Activated CD8-positive, alpha-beta memory T cell treated with anti-CD3 and anti-CD28 coated beads, Interleukin-2, amount 50 U/mL, for 24 hours (primary cell): ENCODE results near the gene C10orf95.
"Not testable (repeated sequence)": the region's sequence is repeated elsewhere in the genome, so short reads cannot be mapped to it uniquely, and the experiment has no call there.

Source experiments
- DNase-seq: peaks from one replicate; pipeline ENCODE4 v3.0.0-alpha.2; 2020; ENCODE audit errors: extremely low read depth

C10orf95 gene

DNA sequence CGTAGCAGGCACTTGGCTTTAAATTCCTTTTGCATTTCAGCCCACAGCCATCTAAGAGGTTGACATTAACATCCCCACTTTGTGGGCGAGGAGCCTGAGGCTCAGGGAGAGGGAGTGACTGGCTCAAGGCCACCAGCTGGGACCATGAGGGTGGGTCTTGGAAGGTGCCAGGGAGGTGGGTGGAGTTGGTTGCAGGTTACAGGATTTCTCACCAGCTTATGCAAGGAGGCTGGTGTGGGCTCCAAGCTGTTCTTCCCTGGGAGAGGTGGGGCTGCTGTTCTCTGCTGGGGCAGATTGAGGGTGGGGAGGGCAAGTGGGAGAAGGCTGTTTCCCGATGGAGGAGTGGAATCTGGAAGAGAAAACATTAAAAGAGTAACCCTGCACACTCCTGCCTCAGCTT is 14.1 kb upstream of the C10orf95 start:
- no peak for DNase-seq

GRCh38 chr10:102463983-102464382 is 12.6 kb upstream of the C10orf95 start:
- no peak for DNase-seq

DNA sequence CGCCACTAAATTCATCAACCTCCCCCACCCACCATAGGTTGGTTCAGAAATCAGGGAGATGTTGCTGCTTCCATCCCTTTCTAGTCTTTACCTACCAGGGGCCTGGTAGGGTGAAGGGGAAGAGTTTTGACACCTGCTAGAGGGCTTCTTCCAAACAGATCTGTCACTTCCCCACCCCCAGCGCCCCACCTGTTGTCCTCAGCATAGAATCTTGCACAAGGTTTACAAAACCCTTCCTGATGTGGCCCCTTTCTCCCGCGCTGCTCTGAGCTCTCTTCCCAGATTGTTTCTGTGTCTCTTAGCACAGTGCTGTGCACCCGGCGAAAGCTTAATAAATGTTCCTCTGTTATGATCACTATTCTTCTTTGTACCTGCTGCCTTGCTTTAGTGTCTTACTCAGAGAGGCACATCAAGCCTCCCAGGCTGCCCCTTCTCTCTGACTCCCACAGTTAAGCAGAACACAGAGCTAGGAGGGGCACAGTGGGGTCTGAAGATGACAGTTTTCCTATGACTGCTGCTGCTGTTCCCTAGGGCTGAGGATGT is 11.2 kb upstream of the C10orf95 start:
- no peak for DNase-seq

GRCh38 chr10:102461187-102462054 is 10.1 kb upstream of the C10orf95 start:
- DNase-seq: peak; percentile 85

- no peak for DNase-seq
Measured at GRCh38 chr10:102460836-102461186, 9.5 kb upstream of the C10orf95 start.

DNA sequence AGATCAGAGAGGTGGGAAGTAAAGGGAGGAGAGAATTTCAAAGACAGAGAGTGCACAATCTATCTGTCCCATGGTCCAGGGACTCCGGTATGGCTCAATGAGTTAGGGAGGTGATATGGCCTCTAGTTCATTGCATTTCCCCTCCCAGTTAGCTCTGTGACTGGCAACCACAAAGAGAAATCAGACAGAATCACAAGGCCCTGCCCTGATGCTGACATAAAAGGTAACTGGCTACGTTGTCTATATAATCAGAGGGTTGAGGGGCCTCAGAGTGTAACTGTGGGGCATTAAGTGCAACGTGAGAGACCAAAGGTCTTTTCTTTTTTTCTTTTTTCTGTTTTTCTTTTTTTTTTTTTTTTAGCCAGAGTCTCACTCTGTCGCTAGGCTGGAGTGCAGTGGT is 7.3 kb upstream of the C10orf95 start:
- no peak for DNase-seq

- DNase-seq: no peak
Measured at GRCh38 chr10:102457591-102458150, 6.3 kb upstream of the C10orf95 start.

GRCh38 chr10:102455893-102456471 is 4.6 kb upstream of the C10orf95 start:
- DNase-seq: no peak

DNA sequence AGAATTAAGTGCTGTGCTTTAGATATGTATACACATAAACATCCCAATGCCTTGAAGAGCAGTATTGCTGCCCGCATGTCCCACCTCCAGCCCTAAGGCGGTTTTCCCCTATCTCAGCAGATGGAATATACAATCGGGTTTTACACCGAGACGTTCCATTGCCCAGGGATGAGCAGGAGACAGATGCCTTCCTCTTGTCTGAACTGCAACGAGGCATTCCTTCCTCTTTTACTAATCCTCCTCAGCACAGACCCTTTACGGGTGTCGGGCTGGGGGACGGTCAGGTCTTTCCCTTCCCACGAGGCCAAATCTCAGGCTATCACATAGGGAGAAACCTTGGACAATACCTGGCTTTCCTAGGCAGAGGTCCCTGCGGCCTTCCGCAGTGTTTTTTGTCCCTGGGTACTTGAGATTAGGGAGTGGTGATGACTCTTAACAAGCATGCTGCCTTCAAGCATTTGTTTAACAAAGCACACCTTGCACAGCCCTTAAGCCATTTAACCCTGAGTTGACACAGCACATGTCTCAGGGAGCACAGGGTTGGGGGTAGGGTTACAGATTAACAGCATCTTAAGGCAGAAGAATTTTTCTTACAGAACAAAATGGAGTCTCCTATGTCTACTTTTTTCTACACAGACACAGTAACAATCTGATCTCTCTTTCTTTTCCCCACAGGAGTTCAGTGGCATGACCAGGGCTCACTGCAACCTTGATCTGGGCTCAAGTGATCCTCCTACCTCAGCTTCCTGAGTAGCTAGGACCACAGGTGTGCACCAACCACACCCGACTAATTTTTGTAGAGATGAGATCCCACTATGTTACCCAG is 3.5 kb upstream of the C10orf95 start:
- DNase-seq: not testable (repeated sequence)

GRCh38 chr10:102453502-102453901 is 2.2 kb upstream of the C10orf95 start:
- DNase-seq: no peak

- DNase-seq: peak; percentile 35
Measured at GRCh38 chr10:102452672-102453340, 1.5 kb upstream of the C10orf95 start.

GRCh38 chr10:102450374-102451104 is 804 bp downstream of the C10orf95 start:
- peak; percentile 44 for DNase-seq

GRCh38 chr10:102450124-102450373 is 1.3 kb downstream of the C10orf95 start:
- DNase-seq: no peak

- DNase-seq: peak; percentile 65
Measured at GRCh38 chr10:102449321-102450123, 1.8 kb downstream of the C10orf95 start.

GRCh38 chr10:102444851-102445250 is 6.5 kb downstream of the C10orf95 start:
- no peak for DNase-seq

- DNase-seq: no peak
Measured at GRCh38 chr10:102438374-102438773, 13.0 kb downstream of the C10orf95 start.

DNA sequence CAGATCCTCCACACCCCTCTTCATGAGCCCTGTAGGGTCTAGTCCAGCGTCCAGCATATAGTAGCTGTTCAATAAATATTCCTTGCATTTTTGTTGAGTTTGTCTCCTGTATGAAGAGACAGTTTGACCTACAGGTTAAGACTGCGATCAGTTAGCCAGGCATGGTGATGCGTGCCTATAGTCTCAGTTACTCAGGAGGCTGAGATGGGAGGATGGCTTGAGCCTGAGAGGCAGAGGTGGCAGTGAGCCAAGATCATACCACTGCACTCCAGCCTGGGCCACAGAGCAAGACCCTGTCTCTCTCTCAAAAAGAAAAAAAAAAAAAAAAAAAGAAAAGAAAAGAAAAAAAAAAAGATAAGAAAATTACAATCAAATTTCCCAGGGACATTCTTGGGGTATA is 13.8 kb downstream of the C10orf95 start:
- DNase-seq: no peak

- no peak for DNase-seq
Measured at GRCh38 chr10:102436312-102436711, 15.0 kb downstream of the C10orf95 start.

DNA sequence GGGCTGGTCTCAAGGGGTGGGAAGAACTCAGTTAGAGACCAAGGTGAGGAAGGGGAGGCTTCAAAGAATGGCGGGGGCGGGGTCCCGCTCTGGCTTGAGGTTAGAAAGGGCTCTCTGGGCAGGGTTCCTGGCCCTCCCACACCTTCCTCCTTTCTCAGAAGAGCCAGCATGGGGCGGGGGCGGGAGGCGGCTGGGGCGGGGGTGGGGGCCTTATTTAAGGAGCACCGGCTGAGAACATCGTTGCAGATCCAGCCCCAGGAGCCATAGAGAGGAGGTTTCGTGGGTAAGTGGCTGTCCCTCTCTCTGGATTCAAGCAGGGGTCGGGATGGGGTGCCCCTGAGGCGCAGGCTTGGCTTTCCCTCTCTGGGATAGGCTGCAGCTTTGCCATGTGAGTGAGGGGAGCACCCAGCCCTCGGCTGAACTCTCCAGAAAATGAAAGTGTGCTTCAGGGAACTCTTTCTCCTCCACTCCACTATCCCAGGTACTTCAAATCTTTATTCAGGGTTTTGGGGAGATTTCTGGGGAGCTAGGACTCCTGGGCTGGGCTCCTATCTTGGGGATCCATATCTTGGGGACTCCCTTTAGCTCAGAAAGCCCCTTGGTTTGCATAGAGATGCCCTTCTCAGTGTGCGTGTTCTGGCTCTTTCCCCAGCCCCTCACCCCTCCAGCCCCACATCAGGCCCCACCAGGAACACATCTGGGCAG is 15.7 kb downstream of the C10orf95 start:
- no peak for DNase-seq

DNA sequence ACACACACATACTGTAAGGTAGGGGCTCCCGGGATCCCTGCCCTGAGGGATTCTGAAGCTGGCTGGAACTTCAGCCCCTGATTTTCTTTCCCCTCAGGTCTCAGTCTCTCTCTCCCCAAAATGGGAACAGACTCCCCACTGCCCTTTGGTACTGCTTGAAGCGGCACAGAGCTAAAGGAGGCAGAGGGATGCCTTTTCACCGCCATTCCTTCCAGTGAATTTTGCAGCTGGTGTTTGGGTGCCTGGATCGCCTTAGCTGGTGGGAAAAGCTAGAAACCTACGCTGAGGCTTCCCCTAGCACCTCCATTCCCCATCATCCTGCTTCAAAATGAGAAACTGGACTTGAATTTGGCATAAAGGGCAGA is 16.2 kb downstream of the C10orf95 start:
- DNase-seq: no peak
